Effector CD8-positive, alpha-beta T cell (primary cell): Measurements from ENCODE around the gene ZNF3.
"Not testable (repeated sequence)": the region's sequence is repeated elsewhere in the genome, so short reads cannot be mapped to it uniquely, and the experiment has no call there.

ENCODE experiments used
- DNase-seq: peaks from one replicate; lab custom pipeline; 2025; lab: John Stamatoyannopoulos, UW
- total RNA-seq, 4 experiments: gene quantifications; one replicate each; lab custom pipeline; 2026; lab: John Stamatoyannopoulos, UW

ZNF3 gene
- total RNA-seq = 54.0 to 85.5 (median 60.8) reads per million in 4 experiments

- peak; percentile 95 for DNase-seq
These were observed at the start of gene ZNF3 for GRCh38 chr7:100081535-100082102. Gene ZNF3, minus strand, starts transcription at chr7:100081723. Its CDS starts 4,366 bp downstream, at chr7:100077357.

GRCh38 chr7:100130608-100131453, 49.3 kb upstream of the ZNF3 start:
- DNase-seq = peak; percentile 76

DNA sequence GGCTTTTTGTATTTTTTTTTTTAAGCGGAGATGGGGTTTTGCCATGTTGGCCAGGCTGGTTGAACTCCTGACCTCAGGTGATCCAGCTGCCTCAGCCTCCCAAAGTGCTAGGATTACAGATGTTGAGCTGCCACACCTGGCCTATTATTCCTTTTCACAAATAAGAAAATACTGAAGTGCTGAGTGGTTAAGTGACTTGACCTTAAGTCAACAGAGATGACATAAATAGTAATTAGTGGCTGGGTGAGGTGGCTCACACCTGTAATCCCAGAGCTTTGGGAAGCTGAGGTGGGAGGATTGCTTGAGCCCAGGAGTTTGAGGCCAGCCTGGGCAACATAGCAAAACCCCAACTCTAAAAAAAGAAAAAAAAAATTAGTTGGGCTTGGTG, 48.7 kb upstream of the ZNF3 start:
- DNase-seq = not testable (repeated sequence)

GRCh38 chr7:100128637-100128963, 47.1 kb upstream of the ZNF3 start:
- no peak for DNase-seq

DNA sequence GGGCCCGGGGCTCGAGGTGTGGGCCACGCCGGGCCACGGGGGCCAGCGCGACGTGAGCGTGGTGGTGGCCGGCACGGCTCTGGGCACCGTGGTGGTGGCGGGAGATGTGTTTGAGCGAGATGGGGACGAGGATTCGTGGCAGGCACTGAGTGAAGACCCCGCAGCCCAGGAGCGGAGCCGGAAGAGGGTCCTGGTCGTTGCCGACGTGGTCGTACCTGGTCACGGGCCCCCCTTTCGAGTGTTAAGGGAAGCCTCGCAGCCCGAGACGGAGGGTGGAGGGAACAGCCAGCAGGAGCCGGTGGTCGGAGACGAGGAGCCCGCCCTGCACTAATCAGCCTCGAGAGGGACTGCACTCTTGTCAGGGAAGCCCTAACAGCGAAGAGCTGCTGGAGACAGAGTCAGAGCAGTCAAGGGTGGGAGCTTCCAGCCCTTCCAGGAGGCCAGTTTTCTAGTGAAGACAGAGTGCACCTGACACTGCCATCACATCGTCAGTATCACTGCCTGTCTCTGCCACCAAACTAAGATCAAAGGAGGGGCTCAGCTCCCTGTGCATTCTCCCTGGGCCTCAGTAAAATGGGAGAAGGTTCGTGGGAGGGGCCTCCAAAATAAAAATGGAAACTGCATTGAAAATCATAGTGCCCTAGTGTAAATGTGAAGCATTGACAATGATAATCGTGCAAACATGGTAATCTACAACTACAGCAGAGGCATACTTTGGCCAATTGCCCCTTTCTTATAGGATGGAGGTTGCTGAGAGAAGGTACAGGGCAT, 46.5 kb upstream of the ZNF3 start:
- DNase-seq = no peak

GRCh38 chr7:100126931-100127865, 45.7 kb upstream of the ZNF3 start, which contains the start of gene MBLAC1:
Gene MBLAC1, plus strand, starts transcription at chr7:100126967. Its CDS starts 429 bp downstream, at chr7:100127396.
- peak; percentile 87 for DNase-seq

- DNase-seq = no peak
These were observed 44.9 kb upstream of the ZNF3 start for GRCh38 chr7:100126239-100126930.

- no peak for DNase-seq
These were observed 43.0 kb upstream of the ZNF3 start for GRCh38 chr7:100124301-100125230.

- no peak for DNase-seq
These were observed 41.0 kb upstream of the ZNF3 start for GRCh38 chr7:100122568-100122967.

DNA sequence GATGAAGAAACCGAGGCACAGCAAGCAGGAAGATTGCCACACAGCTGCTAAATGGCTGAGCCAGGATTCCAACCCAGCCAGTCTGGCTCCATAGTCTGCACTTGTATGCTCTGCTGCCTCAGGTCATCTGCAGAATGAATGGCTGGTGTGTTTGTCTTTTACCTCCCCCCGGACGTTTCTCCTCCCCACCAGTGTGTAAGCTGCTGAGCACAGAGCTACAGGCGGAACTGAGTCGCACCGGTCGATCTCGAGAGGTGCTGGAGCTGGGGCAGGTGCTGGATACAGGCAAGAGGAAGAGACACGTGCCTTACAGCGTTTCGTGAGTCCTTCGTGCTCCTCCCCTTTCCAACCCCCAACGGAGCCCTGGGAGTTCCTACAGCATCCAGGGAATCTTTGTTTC, 40.5 kb upstream of the ZNF3 start:
- DNase-seq = no peak

- no peak for DNase-seq
These were observed 39.2 kb upstream of the ZNF3 start for GRCh38 chr7:100120733-100121036.

GRCh38 chr7:100119970-100120732, 38.6 kb upstream of the ZNF3 start:
- DNase-seq = peak; percentile 58

DNA sequence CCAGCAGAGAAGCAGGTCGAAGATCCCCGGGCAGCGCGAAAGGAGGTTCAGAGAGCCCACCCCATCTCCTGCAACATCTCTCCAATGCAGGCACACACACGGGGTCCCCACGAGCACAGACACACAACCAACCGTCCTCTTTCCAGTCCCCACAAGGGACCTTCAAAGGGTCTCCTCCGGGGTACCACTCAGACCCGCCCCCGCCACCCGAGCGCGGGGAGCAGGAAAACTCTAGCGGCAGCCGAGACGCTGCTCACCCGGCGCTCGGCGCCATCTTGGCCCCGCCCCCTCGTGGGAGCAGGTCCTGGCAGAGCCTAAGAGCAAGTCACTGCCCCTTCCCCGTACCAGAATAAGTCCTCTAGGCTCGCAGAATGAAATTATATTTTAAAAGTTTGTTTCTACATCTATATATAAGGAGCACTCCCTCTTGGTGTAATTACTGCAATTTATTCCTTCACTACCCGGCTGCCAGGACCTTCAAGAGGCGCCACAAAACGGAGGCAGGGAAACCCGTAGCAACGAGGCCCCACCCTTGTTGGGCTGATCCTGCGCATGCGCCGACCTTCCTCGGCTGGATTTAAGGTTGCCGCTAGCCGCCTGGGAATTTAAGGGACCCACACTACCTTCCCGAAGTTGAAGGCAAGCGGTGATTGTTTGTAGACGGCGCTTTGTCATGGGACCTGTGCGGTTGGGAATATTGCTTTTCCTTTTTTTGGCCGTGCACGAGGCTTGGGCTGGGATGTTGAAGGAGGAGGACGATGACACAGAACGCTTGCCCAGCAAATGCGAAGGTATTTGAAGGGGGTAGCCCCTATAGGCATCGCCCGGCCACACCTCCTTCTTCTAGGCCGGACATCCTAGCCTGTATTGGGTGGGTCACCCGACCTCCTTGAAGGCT, 37.8 kb upstream of the ZNF3 start, which contains the start of the genes CNPY4 and TAF6:
TSS of gene CNPY4 (plus strand) at position 563 of the 898 bp plus-strand sequence. CDS start at position 674, 111 bp downstream.
TSS of gene TAF6 (minus strand) at position 287 of the 898 bp plus-strand sequence. CDS start 5,149 bp downstream, outside the sequence.
- DNase-seq = peak; percentile 90

DNA sequence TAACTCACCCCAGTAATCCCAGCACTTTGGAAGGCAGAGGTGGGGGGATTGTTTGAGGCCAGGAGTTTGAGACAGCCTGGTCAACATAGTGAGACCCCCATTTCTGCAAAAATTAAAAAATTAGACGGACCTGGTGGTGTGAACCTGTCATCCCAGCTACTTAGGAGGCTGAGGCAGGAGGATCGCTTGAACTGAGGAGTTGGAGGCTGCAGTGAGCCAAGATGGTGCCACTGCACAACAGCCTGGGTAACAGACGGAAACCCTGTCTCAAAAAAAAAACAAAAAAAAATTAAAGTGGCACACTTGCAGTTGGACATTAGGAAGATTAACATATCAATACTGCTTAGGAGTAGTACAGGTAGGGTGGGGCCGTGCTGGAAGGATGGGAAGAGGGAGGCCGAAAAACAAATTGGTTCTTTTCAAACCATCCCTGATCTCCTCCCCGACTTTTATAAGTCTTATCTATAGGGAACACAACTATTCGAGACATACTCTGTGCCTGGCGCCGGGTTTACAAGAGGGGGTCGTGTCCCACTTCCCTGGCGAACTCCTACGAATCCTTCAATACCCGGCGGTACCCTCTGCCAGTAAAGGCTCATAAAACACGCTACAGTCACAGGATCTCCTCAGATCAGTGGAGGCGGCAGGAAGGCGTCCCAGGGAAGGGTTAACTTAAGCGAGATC, 37.0 kb upstream of the ZNF3 start:
- DNase-seq = no peak

DNA sequence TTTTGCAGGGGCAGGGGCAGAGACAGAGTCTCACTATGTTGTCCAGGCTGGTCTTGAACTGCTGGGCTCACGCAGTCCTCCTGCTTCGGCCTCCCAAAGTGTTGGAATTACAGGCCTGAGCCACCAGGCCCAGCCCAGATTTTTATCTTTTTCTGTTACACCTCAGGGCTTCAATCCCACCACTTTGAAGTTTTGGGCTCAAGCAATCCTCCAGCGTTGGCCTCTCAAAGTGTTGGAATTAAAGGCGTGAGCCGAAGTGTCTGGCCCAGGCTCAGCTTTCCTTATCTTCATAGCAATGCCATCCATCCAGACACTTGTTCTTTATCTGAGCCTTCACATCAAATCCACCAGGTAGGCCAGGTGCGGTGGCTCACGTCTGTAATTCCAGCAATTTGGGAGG, 33.5 kb upstream of the ZNF3 start:
- no peak for DNase-seq

DNA sequence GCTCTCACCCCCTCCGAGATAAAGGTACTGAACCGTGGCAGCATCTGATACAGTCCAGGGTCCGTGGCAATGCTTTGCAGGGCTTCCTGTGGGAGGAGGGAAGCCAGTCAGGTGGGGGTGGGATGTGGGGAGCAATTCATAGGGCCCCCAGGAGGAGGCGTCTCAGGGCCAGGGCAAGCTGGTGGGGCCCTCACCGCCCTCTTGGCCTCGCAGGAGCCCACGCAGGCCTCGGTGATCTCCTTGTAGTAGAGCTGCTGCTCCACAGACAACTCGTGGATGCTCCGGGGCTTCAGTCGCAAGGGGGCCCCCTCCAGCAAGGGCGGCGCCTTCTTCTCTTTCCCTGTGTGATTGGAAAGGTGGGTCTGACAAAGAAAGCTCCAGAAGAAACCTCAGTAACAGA, 30.4 kb upstream of the ZNF3 start:
- no peak for DNase-seq

- no peak for DNase-seq
These were observed 29.6 kb upstream of the ZNF3 start for GRCh38 chr7:100111156-100111555.
